ENCODE measurements around the gene AGBL3.

The AGBL3 gene

DNA sequence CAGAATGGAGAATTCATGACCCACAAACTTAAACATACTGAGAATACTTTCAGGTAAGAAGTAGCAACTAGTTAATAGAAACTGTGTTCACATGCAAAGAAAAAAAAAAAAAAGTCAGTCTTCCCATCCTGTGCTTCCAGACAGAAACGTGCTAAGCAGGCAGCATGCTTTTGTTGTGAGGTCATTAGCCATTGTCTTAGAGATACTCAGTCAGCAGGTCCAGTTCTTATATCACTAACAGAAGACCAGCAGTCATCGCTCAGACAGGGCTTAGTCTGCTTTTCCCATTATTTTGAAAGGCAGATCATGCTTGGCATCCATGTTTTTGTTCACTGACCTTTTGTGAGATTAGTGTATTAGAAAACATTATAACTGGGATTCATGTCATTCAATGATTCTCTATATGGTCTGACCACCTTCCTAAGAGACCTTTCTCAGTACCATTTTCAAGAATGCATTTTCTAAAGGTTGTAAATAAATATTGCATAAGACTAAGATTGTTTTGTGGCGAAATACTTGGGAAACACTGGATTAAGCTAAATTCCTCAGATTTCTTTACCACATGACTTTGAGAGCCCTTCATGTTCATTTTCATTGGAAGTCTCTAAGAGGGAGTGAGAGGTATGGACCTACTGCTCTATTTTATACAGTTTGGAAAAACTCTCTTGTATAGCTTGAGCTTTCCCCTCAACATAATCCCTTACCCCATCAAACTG is 45.0 kb upstream of the AGBL3 start:
- TF ChIP-seq, protein P1, sequence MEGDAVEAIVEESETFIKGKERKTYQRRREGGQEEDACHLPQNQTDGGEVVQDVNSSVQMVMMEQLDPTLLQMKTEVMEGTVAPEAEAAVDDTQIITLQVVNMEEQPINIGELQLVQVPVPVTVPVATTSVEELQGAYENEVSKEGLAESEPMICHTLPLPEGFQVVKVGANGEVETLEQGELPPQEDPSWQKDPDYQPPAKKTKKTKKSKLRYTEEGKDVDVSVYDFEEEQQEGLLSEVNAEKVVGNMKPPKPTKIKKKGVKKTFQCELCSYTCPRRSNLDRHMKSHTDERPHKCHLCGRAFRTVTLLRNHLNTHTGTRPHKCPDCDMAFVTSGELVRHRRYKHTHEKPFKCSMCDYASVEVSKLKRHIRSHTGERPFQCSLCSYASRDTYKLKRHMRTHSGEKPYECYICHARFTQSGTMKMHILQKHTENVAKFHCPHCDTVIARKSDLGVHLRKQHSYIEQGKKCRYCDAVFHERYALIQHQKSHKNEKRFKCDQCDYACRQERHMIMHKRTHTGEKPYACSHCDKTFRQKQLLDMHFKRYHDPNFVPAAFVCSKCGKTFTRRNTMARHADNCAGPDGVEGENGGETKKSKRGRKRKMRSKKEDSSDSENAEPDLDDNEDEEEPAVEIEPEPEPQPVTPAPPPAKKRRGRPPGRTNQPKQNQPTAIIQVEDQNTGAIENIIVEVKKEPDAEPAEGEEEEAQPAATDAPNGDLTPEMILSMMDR (IDR thresholded peaks at IDR 0.05), result no peak
- no peak overlapping the region for H3K27ac ChIP-seq
- H3K27me3 ChIP-seq, result no peaks in the 10 kb centered on the region

DNA sequence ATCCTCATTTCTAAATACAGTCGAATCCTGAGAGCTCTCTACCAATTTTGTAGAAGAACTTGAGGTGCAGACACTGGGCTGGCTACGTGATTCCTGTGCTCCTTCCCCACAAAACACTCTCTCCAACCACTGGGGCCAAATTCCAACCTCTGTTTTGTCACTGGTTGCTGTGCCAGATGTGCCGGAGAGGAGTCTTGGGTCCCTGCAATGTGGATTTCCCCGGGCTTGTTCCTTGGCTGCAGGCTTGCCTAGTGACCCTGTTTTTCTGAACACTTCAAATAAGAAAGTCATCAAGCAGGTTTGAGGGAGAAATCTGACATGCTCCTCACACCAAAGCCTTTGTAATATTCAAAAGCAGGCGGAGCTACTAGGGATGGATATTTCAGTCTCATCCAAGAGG is 44.4 kb upstream of the AGBL3 start:
- no peaks in the 10 kb centered on the region for H3K27me3 ChIP-seq
- no peaks in the 10 kb centered on the region for H3K4me1 ChIP-seq (ENCODE audit: control insufficient read depth in 1 of 2, insufficient read depth in 1 of 2, low read depth in 1 of 2, low read length in 1 of 2)
- TF ChIP-seq, protein P1 (IDR thresholded peaks at IDR 0.05), result no peak
- H3K36me3 ChIP-seq, result no peaks in the 10 kb centered on the region
- H3K9me3 ChIP-seq, result no peaks in the 10 kb centered on the region
- no peak overlapping the region for H3K4me3 ChIP-seq (ENCODE audit: low read depth in 1 of 2, low read length in 1 of 2)
- no peak overlapping the region for H3K27ac ChIP-seq

More for the DNA sequence above, 45.0 kb upstream of the AGBL3 start:
- no peaks in the 10 kb centered on the region for H3K36me3 ChIP-seq
- H3K4me3 ChIP-seq (ENCODE audit: low read depth in 1 of 2, low read length in 1 of 2), result no peak overlapping the region
- no peaks in the 10 kb centered on the region for H3K9me3 ChIP-seq
- H3K4me1 ChIP-seq (ENCODE audit: control insufficient read depth in 1 of 2, insufficient read depth in 1 of 2, low read depth in 1 of 2, low read length in 1 of 2), result no peaks in the 10 kb centered on the region

DNA sequence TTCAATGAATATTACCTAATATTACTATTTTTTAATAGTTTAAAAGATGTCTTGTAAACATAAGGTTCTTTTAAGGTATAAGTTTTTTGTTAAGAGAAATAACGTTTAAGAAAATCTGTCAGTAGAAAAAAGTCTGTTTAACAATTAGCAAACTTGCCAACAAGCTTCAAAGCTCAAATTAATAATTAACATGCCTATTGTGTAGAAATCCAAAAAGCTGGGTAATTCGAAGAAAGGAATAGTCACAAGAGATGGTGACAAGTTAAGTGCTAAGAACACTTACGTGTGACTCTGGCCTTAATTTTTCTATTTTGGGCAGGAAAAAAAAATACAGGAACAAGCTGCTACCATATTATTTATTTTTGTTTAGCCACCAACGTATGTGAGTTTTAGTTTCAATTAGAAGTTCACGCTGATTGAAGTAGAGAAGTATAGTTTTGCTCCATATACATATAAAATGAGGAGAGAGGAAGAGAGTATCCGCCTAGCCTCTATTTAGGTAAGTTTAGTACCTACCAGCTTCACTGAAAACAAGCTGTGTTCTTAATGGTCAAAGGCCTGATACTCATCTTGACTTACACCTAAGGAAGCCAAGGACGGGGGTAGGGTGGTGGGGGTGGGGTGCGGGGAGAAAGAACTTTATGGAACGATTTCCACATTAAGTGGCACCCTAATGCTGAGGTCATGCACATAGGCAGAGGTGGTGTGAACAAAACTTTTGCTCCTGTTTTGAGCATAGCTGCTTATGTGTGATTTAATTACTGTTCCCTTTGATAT is 43.4 kb upstream of the AGBL3 start:
- Histone ChIP-seq H3K36me3 (no peaks in the 10 kb centered on the region), H3K4me1 (ENCODE audit: control insufficient read depth in 1 of 2, insufficient read depth in 1 of 2, low read depth in 1 of 2, low read length in 1 of 2) (no peaks in the 10 kb centered on the region), H3K27ac (no peak overlapping the region), H3K9me3 (no peaks in the 10 kb centered on the region), H3K4me3 (ENCODE audit: low read depth in 1 of 2, low read length in 1 of 2) (no peak overlapping the region), H3K27me3 (no peaks in the 10 kb centered on the region)
- TF ChIP-seq, protein P1 (IDR thresholded peaks at IDR 0.05), result no peak

DNA sequence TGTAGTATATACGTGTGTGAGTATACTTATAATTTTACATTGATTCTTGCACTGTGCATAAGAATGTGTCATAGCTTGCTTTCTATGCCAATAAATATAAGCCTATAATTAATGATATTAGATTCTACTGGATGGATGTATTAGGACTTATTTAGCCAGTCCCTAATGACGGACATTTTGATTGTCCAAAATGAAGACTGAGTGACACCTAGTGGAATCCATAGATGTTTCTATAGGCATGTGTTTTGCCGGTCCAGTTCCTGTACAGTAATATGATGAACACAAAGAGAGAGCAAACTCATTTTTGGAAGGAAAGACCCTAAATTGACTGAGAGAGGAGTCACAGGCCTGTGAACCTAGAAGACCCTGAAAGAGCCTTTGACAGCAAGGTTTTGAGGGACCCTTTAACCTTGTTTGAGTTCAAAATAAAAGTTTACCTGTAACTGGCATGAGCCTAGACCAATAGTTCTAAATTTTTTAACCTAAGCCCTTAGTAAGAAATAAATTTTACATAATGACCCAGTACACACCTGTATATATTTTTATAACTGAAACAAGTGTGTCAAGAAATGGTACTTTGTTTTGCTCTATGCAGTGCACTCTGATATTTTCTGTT is 42.4 kb upstream of the AGBL3 start:
- Histone ChIP-seq H3K4me3 (ENCODE audit: low read depth in 1 of 2, low read length in 1 of 2) (no peak overlapping the region), H3K36me3 (no peaks in the 10 kb centered on the region), H3K4me1 (ENCODE audit: control insufficient read depth in 1 of 2, insufficient read depth in 1 of 2, low read depth in 1 of 2, low read length in 1 of 2) (no peaks in the 10 kb centered on the region), H3K27me3 (no peaks in the 10 kb centered on the region), H3K27ac (no peak overlapping the region), H3K9me3 (no peaks in the 10 kb centered on the region)
- TF ChIP-seq, protein P1 (IDR thresholded peaks at IDR 0.05), result no peak

DNA sequence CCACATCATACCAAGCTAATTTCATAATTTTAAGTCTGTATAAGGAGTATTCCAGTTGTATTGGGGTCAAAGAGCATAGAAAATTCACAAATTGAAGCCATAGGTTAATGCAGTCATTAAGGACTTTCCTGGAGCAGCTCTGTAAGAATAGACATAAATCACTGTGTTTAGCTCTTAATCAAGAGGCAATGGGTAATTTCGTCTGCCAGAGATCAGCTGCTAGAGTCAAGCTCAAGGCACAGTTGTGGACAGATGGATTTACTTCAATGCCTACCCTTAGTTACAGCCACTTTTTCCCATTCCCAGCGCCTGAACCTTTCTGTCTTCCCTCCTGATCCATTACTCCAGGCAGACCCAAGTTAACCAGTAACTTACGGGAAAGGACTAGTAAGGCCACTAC is 40.6 kb upstream of the AGBL3 start:
- Histone ChIP-seq H3K9me3 (no peaks in the 10 kb centered on the region), H3K27me3 (no peaks in the 10 kb centered on the region), H3K4me3 (ENCODE audit: low read depth in 1 of 2, low read length in 1 of 2) (no peak overlapping the region), H3K4me1 (ENCODE audit: control insufficient read depth in 1 of 2, insufficient read depth in 1 of 2, low read depth in 1 of 2, low read length in 1 of 2) (no peaks in the 10 kb centered on the region), H3K27ac (no peak overlapping the region), H3K36me3 (no peaks in the 10 kb centered on the region)
- TF ChIP-seq, protein P1 (IDR thresholded peaks at IDR 0.05), result no peak
